ENCODE measurements around the gene HINT3. TPM values are rescaled to one million over a fixed set of nuclear protein-coding genes. Genes with fewer than 3 reads are reported as not detected.

Gene HINT3
- polyA plus RNA-seq, 1 donor from 2014 or later, result 72.2 TPM

- Histone ChIP-seq H3K4me2 (ENCODE audit: low read length) (no peak overlapping the region), H3K79me2 (replicated peaks; ENCODE audit: insufficient read depth, low read length) (no peaks in the 10 kb centered on the region), H3K36me3 (ENCODE audit: insufficient read depth, low read length) (peaks cover 5% of the 10 kb centered on the region), H3F3A (ENCODE audit: insufficient read depth, low read length, poor library complexity, severe bottlenecking) (no peaks in the 10 kb centered on the region), H3K9me3 (ENCODE audit: low read length) (no peaks in the 10 kb centered on the region), H3K9ac (ENCODE audit: low read length) (no peak overlapping the region), H3K27me3 (ENCODE audit: insufficient read depth, low read depth, low read length) (no peaks in the 10 kb centered on the region), H3K4me3 (ENCODE audit: low read length) (no peak overlapping the region), H3K9me2 (ENCODE audit: insufficient read depth, low read length) (no peaks in the 10 kb centered on the region), H3K27ac (ENCODE audit: low read length) (no peak overlapping the region), H4K20me1 (ENCODE audit: insufficient read depth) (no peaks in the 10 kb centered on the region), H2AFZ (ENCODE audit: low read depth, low read length) (no peak overlapping the region)
- TF ChIP-seq EP300 (conservative IDR thresholded peaks at IDR 0.05; ENCODE audit: poor library complexity, severe bottlenecking) (no peak), EZH2 (IDR thresholded peaks at IDR 0.05; ENCODE audit: borderline replicate concordance, insufficient read depth, low read length, poor library complexity, severe bottlenecking) (no peak), RAD21 (conservative IDR thresholded peaks at IDR 0.05) (no peak), POLR2AphosphoS5 (IDR thresholded peaks at IDR 0.05) (no peak), MXI1 (conservative IDR thresholded peaks at IDR 0.05; ENCODE audit: poor library complexity, severe bottlenecking) (no peak)
These were observed 51.2 kb downstream of the HINT3 start for GRCh38 chr6:126007800-126008199.

- Histone ChIP-seq H4K20me1 (ENCODE audit: insufficient read depth) (no peaks in the 10 kb centered on the region), H3K9me3 (ENCODE audit: low read length) (no peaks in the 10 kb centered on the region), H3K4me2 (ENCODE audit: low read length) (no peak overlapping the region), H3K79me2 (replicated peaks; ENCODE audit: insufficient read depth, low read length) (no peaks in the 10 kb centered on the region), H3K27me3 (ENCODE audit: insufficient read depth, low read depth, low read length) (no peaks in the 10 kb centered on the region), H3K9ac (ENCODE audit: low read length) (no peak overlapping the region), H2AFZ (ENCODE audit: low read depth, low read length) (no peak overlapping the region), H3K9me2 (ENCODE audit: insufficient read depth, low read length) (no peaks in the 10 kb centered on the region), H3K27ac (ENCODE audit: low read length) (no peak overlapping the region), H3K36me3 (ENCODE audit: insufficient read depth, low read length) (peaks cover 10% of the 10 kb centered on the region), H3K4me3 (ENCODE audit: low read length) (no peak overlapping the region), H3F3A (ENCODE audit: insufficient read depth, low read length, poor library complexity, severe bottlenecking) (no peaks in the 10 kb centered on the region)
- TF ChIP-seq POLR2AphosphoS5 (IDR thresholded peaks at IDR 0.05) (no peak), EP300 (conservative IDR thresholded peaks at IDR 0.05; ENCODE audit: poor library complexity, severe bottlenecking) (no peak), SMC3 (conservative IDR thresholded peaks at IDR 0.05; ENCODE audit: poor library complexity) (no peak), TAF1 (IDR thresholded peaks at IDR 0.05; ENCODE audit: low read depth) (no peak), EZH2 (IDR thresholded peaks at IDR 0.05; ENCODE audit: borderline replicate concordance, insufficient read depth, low read length, poor library complexity, severe bottlenecking) (no peak), REST (IDR thresholded peaks at IDR 0.05; ENCODE audit: borderline replicate concordance) (no peak), MXI1 (conservative IDR thresholded peaks at IDR 0.05; ENCODE audit: poor library complexity, severe bottlenecking) (no peak), RAD21 (conservative IDR thresholded peaks at IDR 0.05) (no peak), CTCF (IDR thresholded peaks at IDR 0.05; ENCODE audit: poor library complexity, severe bottlenecking) (no peak)
These were observed 53.5 kb downstream of the HINT3 start for GRCh38 chr6:126010040-126010439.

Data from neural cell (in vitro differentiated cells).